Measurements from ENCODE around the gene BCO2.

Gene BCO2

DNA sequence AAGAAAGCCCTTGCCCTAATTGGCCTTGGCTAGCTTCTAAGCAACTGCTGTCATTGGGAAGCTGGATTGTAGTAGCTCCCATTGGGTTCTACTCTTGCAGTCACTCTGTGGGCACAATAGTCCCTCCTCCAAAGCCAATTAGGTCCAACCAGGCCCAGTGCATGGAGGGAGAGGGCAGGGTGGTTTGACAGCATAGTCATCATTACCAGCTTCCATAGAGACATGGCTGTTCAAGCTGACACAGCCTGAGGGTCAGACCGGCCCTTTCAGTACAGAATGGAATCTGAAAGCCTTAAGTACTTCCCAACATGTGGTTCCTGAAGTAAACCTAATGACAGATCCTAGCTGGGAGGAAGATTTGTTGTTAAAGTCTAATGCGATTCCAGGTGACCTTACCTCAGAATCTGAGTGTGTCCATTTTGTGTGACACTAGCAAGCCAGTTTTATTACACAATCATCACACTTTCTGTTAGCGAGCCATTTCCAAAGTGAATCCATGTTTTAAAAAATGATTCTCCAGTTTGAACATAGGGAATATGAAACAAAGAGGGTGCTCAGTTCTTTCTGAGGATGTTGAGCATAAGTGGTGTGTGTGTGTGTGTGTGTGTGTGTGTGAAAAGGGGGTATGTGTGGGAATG lies 78.4 kb downstream of the BCO2 start:
- DNase-seq, result no peak

DNA sequence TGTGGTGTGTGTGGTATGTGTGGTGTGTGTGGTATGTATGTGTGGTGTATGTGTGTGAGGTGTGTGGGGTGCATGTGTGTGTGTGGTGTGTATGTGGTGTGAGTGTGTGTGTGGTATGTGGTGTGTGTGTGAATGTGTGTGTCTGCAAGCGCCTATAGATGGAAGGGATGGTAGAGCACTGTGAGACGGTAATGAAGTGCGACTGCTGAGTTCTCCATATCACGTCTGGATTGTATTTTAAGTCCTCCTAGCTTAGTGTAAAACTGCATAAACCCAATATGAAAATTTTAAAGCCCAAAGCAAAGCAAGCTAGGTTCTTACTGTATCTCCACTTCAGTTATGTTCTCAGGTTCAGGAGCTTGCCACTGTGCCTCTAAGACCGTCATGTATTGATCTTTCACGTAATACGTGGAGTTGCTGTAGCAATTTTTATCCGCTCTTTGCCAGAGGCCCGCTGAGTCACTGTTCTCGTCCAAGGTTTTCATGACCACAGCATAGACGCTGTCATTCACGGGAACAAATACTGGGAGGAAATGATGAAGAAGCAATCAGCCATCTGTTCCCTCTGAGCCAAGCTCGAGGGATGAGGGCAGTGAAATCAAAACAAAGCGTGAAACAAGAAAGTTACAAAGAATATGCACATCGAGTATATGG lies 79.9 kb downstream of the BCO2 start:
- no peak for DNase-seq

DNA sequence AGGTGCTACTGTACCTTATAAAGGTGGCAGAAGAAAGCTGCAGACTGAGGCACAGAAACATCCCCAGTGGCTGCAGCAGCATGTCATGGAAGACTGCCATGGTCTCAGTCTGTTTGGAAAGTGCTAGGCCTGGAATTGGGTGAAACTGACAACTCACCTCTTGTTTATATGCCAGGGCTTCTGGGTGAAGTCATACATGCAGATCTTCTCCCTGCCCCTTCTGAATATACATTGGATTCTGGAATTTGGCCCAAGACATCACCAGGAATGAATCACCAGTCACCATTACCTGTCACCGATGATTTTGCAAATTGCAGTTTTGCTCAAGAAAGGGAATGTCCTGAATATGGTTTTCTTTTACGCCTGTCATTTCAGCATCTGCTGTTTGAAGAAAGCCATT lies 85.2 kb downstream of the BCO2 start, which contains the start of gene PLET1:
PLET1 (minus strand) TSS at position 371 of the 400 bp plus-strand sequence; CDS start at position 100, 271 bp downstream.
- DNase-seq, result no peak

DNA sequence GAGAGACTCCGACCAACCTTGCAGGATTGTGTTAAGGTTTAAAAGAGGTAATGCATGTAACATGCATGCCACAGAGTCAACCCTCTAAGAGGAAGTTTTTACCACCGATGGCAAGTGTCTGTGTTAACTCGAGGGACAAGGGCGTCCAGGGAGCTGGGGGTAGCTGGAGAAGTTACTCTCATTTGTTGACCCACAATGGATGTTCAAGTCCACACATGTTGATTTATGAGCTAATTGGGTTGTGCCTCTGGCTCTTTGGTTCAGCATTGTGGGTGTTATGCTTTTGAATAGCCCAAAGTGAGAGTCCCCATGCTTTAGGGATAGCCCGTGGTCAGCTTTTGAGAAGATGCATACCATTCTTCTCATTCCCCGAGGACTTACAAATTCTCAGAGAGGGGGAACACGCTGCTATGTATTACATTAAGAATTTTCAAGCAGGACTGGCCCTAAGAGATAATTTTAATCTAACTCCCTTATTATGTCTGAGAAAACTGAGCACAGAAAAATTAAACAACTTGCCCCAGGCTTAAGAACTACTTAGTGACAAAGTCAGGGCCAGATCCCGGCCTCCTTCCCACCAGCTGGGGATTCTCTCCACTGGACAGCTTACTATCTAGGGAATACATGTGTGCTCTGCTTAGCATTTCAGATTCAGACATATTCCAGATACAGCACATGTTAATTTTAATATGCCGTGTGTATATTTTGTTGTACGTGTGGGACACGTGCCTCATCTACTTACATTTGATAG lies 90.5 kb downstream of the BCO2 start:
- DNase-seq, result no peak

DNA sequence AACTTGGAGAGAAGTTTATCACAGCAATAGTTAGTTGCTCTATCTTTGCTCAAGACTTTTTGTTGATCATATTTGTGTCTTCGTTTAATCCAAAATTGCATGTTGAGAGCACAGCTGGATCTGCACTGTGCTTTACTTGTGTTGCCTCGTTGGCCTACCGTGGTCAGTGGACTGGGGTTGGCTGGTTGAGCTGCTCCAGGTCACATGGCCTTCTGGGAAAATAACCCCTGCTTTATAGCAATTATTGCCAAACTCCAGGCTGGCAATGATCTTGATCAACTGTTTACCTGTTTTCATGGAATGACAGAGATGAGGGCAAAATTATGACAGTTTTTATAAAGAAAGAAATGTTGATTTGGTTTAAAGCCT lies 91.1 kb downstream of the BCO2 start:
- DNase-seq, result no peak

DNA sequence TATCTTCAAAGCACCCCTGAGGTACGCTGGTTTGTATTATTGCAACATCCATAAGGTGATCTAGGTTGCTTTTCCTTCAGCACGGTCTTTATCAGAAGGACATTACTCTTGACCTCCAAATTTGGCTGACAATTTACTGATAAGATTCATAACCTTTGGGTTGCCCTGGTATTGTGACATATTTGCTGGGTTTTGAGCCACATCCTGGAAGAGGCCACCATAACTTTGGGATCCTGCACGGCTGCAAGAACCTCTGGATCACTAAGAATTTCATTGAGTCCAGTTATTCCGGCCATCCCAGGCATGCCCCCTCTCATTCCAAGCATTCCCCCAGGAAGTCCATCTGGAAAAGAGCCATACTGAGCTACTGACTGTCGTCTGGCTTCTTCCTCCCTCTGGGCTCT lies 91.9 kb downstream of the BCO2 start:
- no peak for DNase-seq

DNA sequence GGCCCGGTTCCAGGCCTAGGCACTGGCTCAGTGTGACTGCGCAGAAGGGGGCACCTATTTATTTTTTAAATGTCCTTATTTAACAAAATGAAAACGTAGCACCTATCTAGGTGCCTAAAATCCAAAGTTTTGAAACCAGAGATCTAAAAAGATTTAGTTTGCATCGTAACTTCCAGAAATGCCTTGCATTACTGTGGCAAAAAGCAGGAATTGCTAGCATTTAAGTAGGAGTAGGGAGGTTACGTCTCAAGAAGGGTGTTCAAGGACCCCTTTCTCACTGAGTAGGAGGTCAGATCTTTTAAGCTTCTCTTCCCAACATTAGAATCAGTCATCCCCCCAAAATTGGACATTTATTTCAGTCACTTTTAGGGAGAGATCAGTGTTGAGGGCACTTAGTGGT lies 93.1 kb downstream of the BCO2 start:
- DNase-seq, result no peak
